ENCODE data around the gene EYA3.
A peak's percentile ranks its signal among the peaks of the same experiment; 100 is the strongest.
"Not testable (repeated sequence)": the region's sequence is repeated elsewhere in the genome, so short reads cannot be mapped to it uniquely, and the experiment has no call there.

The EYA3 gene

DNA sequence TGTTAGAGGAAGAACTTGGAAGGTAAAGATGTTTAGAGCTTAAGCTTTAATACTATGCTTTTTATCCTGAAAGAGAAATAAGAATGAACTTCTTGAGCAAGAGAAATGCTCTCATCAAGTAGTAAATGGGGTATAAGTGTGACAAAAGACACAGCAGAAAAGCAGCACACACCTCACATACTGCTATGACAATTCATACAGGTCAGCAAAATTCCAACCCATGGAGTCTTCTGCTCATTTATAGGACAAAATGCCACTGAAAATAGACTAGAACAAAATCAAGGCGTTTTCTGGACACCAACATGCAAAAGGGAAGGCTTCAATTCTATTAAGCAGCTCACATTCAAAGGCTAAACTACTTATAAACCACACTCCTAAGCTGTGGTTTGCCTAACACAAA lies 61.2 kb downstream of the EYA3 start:
- DNase-seq: no peak

DNA sequence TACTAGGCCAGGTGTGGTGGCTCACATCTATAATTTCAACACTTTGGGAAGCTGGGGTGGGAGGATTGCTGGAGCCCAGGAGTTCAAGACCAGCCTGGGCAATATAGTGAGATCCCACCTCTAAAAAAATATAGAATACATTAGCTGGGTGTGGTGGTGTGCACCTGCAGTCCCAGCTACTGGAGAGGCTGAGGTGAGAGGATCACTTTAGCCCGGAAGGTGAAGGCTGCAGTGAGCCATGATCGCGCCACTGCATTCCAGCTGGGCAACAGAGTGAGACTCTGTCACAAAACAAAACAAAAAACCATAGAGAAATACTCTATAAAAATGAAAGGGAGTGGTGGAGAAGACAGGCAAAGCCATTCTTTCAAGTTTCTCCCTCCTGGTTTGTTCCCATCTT lies 62.1 kb downstream of the EYA3 start:
- DNase-seq: no peak

DNA sequence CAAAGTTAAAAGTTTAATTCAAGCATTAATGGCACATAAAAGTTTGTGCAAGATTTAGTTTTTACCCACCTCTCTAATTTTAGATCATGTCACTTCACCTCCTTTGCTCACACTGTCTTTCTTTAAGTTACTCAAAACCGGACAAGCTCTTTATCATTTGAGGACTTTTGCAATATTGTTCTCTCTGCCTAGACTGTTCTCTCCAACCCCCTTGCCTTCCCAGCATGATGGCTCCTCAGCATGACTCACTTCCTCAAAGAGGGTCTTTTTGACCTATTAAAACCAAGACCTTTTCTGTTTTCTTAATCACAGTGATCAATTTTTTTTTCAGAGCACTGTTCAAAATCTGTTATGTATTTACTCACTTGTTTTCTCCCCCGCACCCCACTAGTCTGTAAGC lies 67.3 kb downstream of the EYA3 start:
- no peak for DNase-seq

DNA sequence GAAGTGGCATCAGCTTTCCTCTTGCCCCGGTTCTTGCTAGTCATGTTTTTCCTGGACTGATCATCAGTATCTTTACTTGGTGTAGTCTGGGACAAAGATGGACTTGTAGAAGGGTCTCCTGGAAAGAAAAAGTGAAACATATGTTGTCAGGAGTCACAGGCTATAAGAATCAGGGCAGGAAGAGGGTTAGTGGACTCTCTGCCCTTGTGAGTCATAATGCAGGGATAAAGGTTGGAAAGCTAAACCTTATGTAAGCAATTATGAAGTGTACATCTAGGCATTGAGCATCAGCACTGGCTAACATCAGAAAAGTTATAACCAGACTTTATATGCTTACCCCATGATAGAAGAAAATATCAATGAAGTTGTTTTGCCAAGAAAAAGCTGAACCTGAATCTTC lies 77.4 kb downstream of the EYA3 start:
- no peak for DNase-seq

DNA sequence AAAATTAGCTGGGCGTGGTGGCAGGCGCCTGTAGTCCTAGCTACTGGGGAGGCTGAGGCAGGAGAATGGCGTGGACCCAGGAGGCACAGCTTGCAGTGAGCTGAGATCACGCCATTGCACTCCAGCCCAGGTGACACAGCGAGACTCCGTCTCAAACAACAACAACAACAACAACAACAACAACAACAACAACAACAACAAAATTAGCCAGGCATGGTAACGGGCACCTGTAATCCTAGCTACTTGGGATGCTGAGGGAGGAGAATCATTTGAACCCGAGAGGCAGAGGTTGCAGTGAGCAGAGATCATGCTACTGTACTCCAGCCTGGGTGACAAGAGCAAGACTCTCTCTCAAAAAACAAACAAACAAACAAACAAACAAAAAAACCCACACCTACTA lies 85.3 kb downstream of the EYA3 start:
- DNase-seq: not testable (repeated sequence)

DNA sequence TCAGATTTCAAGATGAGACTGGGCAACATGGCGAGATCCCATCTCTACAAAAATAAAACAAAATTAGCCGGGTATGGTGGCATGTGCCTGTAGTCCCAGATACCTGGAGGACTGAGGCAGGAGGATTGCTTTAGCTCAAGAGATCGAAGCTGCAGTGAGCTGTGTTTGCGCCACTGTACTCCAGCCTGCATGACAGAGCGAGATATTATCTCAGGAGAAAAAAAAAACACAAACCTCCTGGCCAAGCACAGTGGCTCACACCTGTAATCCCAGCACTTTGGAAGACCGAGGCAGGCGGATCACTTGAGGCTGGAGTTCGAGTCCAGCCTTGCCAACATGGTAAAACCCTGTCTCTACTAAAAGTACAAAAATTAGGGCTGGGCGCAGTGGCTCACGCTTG lies 85.8 kb downstream of the EYA3 start:
- no peak for DNase-seq

DNA sequence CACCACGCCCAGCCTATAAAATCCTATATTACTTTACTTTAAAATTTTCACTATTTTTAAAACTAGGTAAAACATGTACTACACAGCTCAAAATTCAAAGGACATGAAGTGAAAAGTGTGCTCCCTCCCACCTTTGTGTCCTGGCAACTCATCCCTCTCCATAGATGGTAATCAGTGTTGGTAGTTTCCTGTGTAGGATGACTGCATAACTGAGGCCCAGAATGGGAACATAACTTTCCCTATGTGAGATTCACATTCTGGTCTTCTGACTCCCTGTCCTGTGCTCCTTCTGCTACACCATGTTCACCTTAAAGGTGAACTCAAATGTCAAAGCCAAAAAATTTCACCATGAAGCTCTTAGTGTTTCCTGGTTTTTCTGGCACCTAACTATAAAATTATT lies 89.4 kb downstream of the EYA3 start:
- DNase-seq: no peak

DNA sequence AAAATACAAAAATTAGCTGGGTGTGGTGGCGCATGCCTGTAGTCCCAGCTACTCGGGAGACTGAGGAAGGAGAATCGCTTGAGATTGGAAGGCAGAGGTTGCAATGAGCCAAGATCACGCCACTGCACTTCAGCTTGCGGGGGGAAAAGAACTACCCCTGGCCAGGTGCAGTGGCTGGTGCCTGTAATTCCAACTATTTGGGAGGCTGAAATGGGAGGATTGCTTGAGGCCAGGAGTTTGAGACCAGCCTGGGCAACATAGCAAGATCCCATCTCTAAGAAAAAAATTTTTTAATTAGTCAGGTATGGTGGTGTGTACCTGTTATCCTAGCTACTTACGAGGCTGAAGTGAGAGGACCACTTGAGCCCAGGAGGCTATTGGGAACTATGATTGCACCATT lies 93.9 kb downstream of the EYA3 start:
- not testable (repeated sequence) for DNase-seq

DNA sequence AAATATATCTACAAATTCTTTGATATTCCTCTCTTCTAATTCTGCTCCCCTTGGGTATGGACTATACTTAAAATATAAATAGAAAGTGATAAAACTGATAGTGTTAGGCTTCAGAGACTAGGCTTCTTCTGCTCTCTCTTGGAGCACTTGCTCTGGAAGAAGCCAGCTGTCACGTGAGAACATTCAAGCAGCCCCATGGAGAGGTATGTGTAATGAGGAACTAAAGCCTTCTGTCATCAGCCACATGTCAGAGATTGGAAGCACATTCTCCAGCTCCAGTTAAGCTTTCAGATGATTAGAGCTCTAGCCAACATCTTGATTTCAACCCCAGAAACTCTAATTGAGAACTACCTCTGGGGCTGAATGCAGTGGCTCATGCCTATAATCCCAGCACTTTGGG lies 94.3 kb downstream of the EYA3 start:
- DNase-seq: no peak

DNA sequence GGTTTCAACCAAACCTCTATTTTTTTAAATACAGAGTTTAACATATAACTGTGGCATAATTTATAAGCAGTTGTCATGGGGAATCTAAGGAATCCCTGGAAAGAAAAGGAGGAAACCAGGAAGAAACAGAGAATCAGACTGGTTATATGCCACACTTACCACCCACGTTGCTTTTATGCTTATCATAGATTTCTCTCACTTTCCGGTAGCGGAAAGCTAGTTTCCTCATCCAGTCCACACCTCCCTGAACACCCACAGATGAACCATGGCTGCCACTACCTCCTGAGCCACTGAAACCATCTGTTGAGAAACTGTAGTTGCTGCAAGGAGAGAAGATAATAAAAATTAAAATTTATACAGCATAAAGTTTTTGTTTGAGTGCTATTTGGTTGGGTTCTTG lies 95.2 kb downstream of the EYA3 start:
- no peak for DNase-seq

DNA sequence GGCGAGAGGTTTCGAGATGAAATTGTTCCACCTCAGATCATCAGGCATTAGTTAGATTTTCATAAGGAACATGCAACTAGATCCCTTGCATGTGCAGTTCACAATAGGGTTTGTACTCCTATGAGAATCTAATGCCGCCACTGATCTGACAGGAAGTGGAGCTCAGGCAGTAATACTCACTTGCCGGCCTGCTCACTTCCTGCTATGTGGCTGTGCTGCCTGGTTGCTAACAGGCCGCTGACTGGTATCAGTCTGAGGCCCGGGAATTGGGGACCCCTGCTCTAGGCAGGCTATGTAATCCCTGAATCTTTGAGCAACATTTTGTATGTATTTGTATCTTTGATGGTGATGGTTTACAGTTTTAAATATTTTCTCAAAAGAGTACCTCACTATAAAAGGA lies 96.1 kb downstream of the EYA3 start:
- DNase-seq: peak; percentile 39 to 52

DNA sequence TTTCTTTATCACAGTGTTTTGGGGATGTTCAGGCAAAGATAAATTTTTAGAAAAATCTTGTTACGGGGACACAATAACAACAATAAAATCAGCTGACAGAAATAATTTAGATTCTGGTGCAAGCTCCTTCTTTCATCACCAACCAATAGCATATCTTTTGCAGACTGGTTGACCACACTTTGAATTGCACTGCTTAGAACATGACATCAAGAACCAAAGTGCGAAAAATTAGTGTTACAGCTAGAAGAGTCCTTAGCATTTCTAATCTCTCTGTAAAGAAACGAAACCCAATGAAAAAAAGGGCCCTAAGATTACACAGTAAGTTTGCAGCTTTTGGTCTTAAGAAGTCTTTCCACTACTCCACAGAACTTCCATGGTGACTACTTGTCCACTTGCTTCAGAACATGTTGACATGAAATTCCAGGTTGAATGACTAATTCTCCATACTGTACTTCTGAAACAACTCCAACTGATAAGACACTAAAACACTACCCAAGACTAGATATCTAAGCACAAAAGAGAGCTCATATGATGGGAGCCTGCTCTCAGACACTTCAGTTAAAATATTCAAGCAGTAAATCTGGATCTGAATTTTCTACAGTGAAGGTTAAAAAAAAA lies 97.4 kb downstream of the EYA3 start:
- DNase-seq: no peak

DNA sequence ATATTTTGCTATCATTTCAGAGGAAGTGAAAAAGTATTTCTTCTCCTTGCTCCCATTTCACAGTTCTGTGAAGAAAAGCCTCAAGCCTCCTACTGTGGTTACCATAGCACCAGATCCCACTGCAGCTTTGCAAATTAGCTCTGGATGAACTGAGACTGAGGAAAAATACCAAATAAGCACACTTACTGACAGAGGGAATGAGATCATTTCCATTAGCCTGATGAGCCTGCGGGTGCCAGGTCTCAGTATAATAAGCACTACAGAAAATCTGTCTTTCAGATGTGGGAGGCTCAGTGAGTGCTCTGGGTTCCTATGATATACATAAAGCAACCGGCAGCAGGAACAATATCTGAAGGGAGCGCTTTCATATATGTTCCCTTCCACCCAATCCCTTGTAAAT lies 107.3 kb downstream of the EYA3 start:
- no peak for DNase-seq

DNA sequence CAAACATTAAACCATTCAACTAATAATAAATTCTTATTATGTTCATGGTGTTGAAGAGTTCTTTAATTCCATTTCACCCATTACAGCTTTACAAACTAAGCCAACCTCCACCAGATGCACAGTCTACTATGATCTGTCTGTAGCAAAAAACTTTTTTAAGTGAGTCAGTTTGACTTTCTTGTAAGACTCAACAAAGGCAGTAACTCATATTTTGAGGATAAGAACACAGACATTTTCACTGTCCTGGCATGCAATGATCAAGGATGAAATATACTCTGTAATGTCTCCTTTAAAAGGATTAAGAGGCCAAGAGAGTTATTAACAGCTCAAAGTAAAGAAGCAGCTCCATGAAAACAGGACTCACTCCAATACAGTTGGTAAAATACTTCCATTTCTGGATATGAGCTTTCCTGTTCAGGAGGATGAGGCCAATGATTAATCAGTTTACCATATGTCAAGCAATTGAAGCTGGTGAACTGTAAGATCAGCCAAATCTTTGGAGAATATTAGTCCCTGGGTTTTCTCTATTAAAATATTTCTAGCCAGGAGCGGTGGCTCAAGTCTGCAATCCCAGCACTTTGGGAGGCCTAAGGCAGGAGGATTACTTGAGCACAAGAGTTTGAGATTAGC lies 108.1 kb downstream of the EYA3 start:
- no peak for DNase-seq

DNA sequence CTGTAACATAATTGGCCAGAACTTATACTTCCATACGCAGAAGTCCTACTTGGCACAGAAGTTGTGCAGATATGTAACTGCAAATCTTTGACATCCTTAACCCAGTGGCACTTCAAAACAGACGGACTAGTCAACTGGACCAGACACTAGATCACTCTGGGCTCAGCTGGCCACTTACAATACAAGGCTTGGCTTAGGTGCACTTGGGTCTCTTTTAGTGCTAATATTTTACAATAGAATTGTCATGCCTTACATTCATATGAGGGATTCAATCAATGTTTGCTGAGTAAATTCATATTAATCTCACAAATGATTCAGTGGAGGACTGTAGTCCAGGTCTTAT lies 108.6 kb downstream of the EYA3 start:
- DNase-seq: no peak

DNA sequence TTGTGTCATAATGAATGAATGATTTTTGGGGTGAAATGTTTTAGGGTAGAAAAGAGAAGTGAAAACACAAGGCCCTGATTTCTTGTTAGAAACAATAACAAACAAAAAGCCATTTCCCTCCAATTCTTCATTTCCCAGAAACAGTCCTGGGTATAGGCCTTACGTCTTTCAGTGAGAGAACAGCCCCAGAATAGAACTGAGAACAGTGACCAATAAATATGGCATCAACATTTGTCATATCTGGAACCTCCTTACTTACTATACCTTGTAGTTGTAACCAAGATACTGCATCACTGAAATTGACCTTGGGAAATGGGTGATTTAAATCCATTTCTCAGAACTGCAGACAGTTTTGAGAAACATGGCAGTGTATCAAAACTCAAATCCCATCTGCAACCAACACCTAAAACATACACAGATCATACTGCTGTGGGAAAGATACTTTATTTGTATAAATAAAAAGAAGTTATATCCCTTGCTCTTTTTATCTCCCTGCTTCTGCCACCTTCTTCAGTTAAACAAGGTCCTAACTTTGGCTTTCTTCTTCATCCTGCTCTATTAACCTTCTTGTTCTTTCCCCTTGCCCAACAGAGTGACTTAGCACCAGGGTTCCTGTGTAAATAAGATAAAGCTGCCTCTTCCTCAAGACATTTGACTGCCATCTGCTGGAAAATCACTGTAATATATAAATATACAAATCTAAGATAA lies 109.1 kb downstream of the EYA3 start:
- DNase-seq: no peak

DNA sequence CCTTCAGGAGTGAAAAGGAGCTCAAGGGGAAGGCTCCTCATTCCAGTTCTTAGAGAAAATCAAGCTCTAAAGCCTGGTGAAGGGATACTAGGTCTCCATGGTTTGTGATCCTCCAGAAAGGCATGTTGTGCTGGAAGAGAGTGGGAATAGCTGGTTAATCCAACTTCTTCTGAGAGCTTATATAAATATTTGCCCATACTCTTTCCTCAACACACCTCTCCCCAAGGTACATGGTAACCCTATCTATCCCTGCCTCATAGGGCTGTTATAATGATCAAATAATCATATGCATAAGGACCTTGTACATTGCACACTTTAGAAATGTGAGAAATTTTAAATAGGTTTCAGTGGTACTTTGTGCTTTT lies 114.0 kb downstream of the EYA3 start:
- no peak for DNase-seq

DNA sequence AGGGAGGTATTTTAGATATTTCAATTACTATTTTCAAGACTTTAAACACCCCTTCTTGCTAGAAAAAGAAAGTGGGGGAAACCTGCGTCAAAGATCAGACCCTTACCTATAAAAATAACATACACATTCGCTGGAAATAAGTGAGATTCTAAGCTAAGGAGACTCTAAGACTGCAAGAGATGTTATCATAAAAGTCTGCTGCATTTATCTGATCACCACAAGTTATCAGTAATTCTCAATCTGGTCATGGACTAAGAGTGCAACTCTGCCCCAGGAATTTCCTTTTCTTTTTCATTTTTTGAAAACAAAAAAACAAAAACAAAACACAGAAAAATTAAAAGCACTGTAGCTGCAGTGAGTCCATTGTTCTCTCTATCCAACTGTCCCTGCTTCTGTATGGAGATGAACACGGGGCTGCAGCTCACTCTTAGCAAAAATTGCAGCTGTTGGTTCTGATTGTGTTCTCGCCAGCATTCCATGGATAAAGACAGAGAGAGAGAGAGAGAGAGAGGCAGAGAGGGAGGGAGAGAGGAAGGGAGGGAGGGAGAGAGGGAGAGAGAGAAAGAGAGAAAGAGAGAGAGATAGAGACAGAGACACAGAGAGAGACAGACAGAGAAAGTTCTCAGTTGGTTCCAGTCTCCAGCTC lies 114.5 kb downstream of the EYA3 start:
- DNase-seq: no peak

DNA sequence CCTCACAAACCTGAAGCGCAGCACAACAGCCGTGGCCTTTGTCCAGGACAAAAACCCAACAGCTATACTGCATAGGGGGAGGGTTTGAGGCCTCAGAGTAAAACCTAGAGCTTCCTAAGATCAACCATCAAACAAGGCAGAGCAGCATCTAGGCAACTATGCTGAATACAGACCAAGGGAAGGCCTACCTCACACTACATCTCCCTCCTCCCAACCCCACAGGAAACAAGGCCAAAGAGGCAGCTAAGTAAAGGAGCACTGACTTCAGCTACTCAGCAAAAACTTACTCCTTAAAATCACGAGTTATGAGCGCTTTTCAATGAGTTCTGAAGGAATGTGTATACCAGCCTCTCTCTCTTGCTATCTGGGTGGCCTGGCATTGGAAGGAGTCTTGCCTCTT lies 116.3 kb downstream of the EYA3 start:
- DNase-seq: no peak

DNA sequence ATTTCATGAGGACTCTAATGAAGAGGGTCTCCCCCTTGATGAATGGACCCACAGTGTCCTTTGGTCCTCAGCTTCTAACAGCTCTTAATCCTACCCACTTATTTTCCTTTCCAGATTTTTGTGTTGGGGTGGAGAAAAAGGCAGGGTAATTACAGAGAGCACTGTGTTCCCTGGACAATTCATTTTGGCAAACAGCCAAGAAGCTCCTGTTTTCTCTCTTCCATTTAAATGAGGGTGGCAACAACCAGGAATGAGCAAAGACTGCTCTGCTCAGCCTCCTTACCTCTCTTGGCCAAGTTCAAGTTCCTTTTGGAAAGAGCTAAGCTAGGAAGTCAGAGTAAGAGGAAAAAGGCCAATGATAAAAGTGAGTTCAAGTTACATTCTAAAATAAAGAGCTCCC lies 116.7 kb downstream of the EYA3 start:
- no peak for DNase-seq

DNA sequence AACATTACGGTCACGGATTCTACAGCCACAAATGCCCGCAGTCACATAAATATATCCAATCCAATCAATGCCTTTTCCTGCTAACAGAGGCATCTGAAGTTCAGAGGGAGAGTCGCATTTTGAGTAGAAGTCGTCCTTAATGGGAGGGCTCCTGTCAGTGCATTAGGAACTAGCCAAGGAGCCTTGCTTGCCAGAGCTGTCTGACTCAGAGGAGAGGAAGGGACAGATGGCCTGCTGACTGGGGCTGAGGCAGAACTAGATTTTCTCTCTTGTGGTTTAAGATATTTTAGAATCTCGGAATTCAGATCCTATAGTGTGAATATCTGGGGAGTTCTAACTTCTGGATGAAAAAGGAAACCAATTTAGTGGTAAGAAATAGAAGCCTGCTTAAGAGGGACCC lies 118.0 kb downstream of the EYA3 start:
- no peak for DNase-seq

DNA sequence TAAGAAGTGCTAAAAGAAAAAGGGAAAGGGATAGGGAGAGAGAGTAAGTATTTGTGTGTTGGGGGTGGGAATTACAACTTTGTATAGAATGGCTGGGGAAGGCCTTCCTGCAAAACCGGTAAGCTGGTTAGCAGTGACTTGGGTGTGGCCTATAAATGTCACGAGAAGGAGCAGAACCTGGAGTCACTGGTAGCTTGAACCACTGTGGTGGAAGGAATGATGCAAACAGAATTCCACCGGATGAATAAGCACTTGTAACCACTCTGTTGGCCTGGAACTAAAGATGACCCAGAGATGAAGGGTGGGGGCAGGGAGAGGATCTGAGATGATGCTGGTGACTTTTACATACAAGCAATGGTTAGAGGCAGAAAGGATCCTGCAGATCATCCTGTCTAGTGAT lies 119.7 kb downstream of the EYA3 start:
- DNase-seq: no peak

DNA sequence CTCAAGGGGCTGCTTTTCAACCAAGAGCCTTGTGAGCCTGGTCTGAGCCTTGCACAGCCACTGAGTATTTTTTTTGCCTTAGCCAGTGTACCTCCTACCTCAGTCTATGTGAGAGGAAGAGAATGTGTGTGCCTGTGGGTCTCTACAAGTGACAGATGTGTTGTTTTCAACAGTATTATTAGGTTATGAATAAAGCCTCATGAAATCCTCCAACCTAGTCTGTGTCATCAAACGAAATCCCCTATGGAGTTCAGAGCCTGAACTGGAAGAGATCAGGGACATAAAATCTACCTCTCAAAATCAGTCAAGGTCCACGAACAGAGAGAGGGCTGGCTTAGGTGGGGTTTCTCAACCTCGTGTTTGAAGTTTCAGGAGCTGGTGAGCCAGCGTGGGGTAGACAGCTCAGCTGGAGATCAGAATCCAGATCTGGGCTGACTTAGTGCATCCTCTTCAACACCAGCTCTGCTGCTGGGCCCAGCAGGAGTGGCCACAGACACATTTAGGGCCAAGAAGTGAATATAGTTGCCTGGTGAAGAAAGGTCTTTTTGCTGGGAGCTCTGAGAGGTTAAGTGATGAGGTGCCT lies 120.4 kb downstream of the EYA3 start:
- no peak for DNase-seq

Data from activated T-cell treated with anti-CD3 and anti-CD28 coated beads, Interleukin-2, amount 50 U/mL, for 48 hours (primary cell).